CD4-positive, alpha-beta T cell (primary cell): ENCODE results near the gene HBM. TPM values are rescaled to one million over a fixed set of nuclear protein-coding genes. Genes with fewer than 3 reads are reported as not detected.
A peak's percentile ranks its signal among the peaks of the same experiment; 100 is the strongest.

Experiments
- ATAC-seq: fragments of 200-7000 bp; cut with Tn5 transposase; one replicate; pipeline ENCODE4 v1.10.0; 2022; ENCODE audit warnings: mild to moderate bottlenecking; ENCODE audit not compliant: poor library complexity
- CTCF ChIA-PET: fragments of 350-600 bp; sonication (Branson Sonifier 250); formaldehyde crosslinking; loops from one replicate; lab custom pipeline; 2021; ENCODE audit warnings: antibody characterized with exemption, inconsistent platforms; lab: Charles Lee
- POLR2A ChIA-PET: fragments of 350-600 bp; sonication (Branson Sonifier 250); formaldehyde crosslinking; loops from one replicate; lab custom pipeline; 2021; ENCODE audit warnings: antibody characterized with exemption, inconsistent platforms; lab: Charles Lee
- DNase-seq, 14 experiments: peaks; one replicate each; pipeline ENCODE4 v3.0.0-alpha.2; 2013 to 2020; ENCODE audit warnings: mixed read lengths in 2 of 14
- H3K27ac ChIP-seq, 2 donors: one replicate each; pipeline versions ENCODE4 v1.5.1 to v1.7.0; 2013; ENCODE audit warnings: low read length in 2 of 2, low read depth in 1 of 2, mild to moderate bottlenecking in 1 of 2
- H3K27me3 ChIP-seq, 2 experiments: 1 replicate in 1 of 2; 2 replicates in 1 of 2; pipeline versions ENCODE4 v1.6.1 to v1.7.0; 2013; ENCODE audit warnings: low read length in 2 of 2, control low read depth in 1 of 2, mild to moderate bottlenecking in 1 of 2, moderate library complexity in 1 of 2; ENCODE audit not compliant: insufficient read depth in 2 of 2, control insufficient read depth in 1 of 2
- H3K36me3 ChIP-seq: one replicate; pipeline ENCODE4 v1.6.1; 2013; ENCODE audit warnings: low read length, control low read depth; ENCODE audit not compliant: insufficient read depth
- H3K4me1 ChIP-seq: one replicate; pipeline ENCODE4 v1.6.1; 2013; ENCODE audit warnings: low read length, control low read depth; ENCODE audit not compliant: insufficient read depth
- H3K4me3 ChIP-seq: one replicate; pipeline ENCODE4 v1.5.1; 2013; ENCODE audit warnings: mild to moderate bottlenecking, low read length, moderate library complexity
- H3K9me3 ChIP-seq, 2 experiments: 1 replicate in 1 of 2; 2 replicates in 1 of 2; pipeline versions ENCODE4 v1.6.1 to v1.7.0; 2013; ENCODE audit warnings: low read length in 2 of 2, mild to moderate bottlenecking in 2 of 2, control low read depth in 1 of 2, moderate library complexity in 1 of 2; ENCODE audit not compliant: control insufficient read depth in 1 of 2, insufficient read depth in 1 of 2
- H3K27ac Mint-ChIP-seq: one replicate; pipeline ENCODE4 v1.8.0; 2020; ENCODE audit warnings: mixed read lengths
- H3K27me3 Mint-ChIP-seq: one replicate; pipeline ENCODE4 v1.8.0; 2021; ENCODE audit warnings: mixed read lengths
- H3K36me3 Mint-ChIP-seq: one replicate; pipeline ENCODE4 v1.8.0; 2021; ENCODE audit warnings: low read depth, mixed read lengths
- H3K4me1 Mint-ChIP-seq: one replicate; pipeline ENCODE4 v1.8.0; 2021; ENCODE audit warnings: low read depth, mixed read lengths
- H3K4me3 Mint-ChIP-seq: one replicate; pipeline ENCODE4 v1.8.0; 2020; ENCODE audit warnings: mild to moderate bottlenecking, mixed read lengths
- H3K9me3 Mint-ChIP-seq: one replicate; pipeline ENCODE4 v1.8.0; 2020; ENCODE audit warnings: mixed read lengths
- CTCF ChIP-seq: fragments of 200-600 bp; IDR thresholded peaks from one replicate; pipeline ENCODE4 v1.8.0; 2022; ENCODE audit warnings: antibody characterized with exemption, mild to moderate bottlenecking
- intact Hi-C, 2 experiments: fragments of 100-400 bp; cut with DNase I in 1 of 2; cut with micrococcal nuclease in 1 of 2; formaldehyde crosslinking; loops; one replicate each; pipeline versions ENCODE4 v1.15.1 to v1.9.0; 2023 to 2025; cut with DNase I, micrococcal nuclease
- polyA plus RNA-seq, 2 donors: library from polyadenylated mRNA; unstranded; fragments of 120-200 nt; gene quantifications; one replicate each; pipeline ENCODE4 v1.2.1, GENCODE V29; 2013
- total RNA-seq, 174 experiments: library from RNA in 2 of 174; stranded (reverse) in 2 of 174; gene quantifications; one replicate each; pipeline ENCODE4 v1.2.3 and lab custom pipeline; 2021 to 2026

HBM gene, protein sequence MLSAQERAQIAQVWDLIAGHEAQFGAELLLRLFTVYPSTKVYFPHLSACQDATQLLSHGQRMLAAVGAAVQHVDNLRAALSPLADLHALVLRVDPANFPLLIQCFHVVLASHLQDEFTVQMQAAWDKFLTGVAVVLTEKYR
- total RNA-seq = not detected
- polyA plus RNA-seq (2013, experiment 1 of 2) = not detected
- 0.48 TPM for polyA plus RNA-seq (2013, experiment 2 of 2)
- total RNA-seq (lab: John Stamatoyannopoulos, UW) = 0 to 0.17 (median 0) reads per million in 172 experiments

DNA sequence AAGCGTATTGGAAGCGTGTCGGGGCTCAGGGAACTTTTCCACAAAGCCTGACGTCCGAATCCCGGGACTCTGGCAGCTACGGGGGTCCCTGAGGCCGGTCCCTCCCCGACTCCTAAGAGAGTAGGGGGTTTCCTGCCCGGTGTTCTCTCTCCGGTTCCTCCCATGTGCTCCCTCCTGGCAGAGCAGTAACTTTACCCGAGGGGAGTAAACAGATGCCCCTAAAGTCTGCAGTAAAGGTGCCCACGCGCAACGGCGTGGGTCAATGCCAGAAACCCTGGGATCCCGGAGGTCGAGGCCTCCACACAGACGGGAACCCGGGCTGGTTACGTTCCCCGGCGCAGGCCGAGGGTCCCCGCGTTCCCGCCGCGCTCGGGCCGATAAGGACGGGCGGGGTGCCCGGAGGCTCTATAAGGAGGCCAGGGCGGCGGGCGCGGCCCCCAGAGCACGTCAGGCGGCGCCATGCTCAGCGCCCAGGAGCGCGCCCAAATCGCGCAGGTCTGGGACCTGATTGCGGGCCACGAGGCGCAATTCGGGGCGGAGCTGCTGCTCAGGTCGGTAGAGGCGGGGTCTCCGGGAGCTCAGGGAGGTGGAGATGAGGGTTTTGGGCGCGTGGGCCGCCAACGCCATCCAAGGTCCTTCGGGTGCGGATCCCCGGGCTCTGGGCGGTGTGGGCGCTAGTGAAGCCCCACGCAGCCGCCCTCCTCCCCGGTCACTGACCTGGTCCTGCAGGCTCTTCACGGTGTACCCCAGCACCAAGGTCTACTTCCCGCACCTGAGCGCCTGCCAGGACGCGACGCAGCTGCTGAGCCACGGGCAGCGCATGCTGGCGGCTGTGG is at the start of gene HBM:
HBM (plus strand) TSS at position 440 of the 836 bp plus-strand sequence; CDS start at position 460, 20 bp downstream.
- no peaks in the 10 kb centered on the region for H3K36me3 ChIP-seq
- H3K27ac ChIP-seq = no peak within 1 kb of the TSS
- Mint-ChIP-seq H3K36me3 (no peaks in the 10 kb centered on the region), H3K27me3 (peaks cover 69% of the 10 kb centered on the region), H3K27ac (no peak within 1 kb of the TSS), H3K4me3 (peak within 1 kb of the TSS; percentile 56), H3K4me1 (peaks cover 4% of the 10 kb centered on the region), H3K9me3 (no peaks in the 10 kb centered on the region)
- TF ChIP-seq CTCF = no peak
- peaks cover 23% of the 10 kb centered on the region for H3K4me1 ChIP-seq
- peaks cover 0 to 13% of the 10 kb centered on the region in 2 experiments for H3K9me3 ChIP-seq
- intact Hi-C loops = no loop called here
- DNase-seq (no peak), ATAC-seq (peak; percentile 51)
- ChIA-PET CTCF (no interaction called here), POLR2A (no interaction called here)
- H3K27me3 ChIP-seq = peaks cover 50 to 57% of the 10 kb centered on the region in 2 experiments
- H3K4me3 ChIP-seq = no peak within 1 kb of the TSS

DNA sequence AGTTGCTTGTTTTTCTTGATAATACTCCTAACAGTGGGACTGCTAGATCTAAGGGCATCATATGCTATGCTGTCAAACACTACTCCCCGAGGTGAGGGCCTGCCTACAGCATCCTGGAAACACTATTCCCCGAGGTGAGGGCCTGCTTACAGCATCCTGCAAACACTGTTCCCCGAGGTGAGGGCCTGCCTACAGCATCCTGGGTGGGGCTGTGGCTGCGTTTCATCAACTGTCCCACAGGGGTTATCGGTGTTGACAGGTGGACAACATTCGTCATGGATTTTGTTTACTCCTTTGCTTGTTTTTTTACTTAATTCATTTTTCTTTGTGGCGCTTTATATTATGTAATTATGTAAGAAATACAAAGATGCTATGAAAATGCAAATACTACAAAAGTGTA is 49.8 kb upstream of the HBM start:
- no peak overlapping the region for H3K4me3 Mint-ChIP-seq
- intact Hi-C loops = no loop called here

More for the DNA sequence above, 49.8 kb upstream of the HBM start:
- no peak for TF ChIP-seq CTCF
- no peak overlapping the region for H3K4me3 ChIP-seq
- ChIA-PET CTCF (interaction anchor here (3.6 kb wide), 1 partner anchor 9 kb away, joined by 11 read pairs; no protein-coding TSS in a partner anchor), POLR2A (no interaction called here)
- peaks cover 5% of the 10 kb centered on the region for H3K4me1 ChIP-seq
- Mint-ChIP-seq H3K4me1 (peaks cover 11% of the 10 kb centered on the region), H3K36me3 (peaks cover 56% of the 10 kb centered on the region), H3K27ac (no peak overlapping the region), H3K9me3 (no peaks in the 10 kb centered on the region), H3K27me3 (no peaks in the 10 kb centered on the region)
- no peaks in the 10 kb centered on the region for H3K9me3 ChIP-seq
- peaks cover 23% of the 10 kb centered on the region for H3K36me3 ChIP-seq
- no peak for DNase-seq
- H3K27me3 ChIP-seq = no peaks in the 10 kb centered on the region
- no peak overlapping the region for H3K27ac ChIP-seq
- ATAC-seq = no peak
